Measurements from ENCODE around the gene AFG3L2. TPM values are rescaled to one million over a fixed set of nuclear protein-coding genes. Genes with fewer than 3 reads are reported as not detected.

AFG3L2 gene
- total RNA-seq, 4 donors from 2014 or later = 18.5 to 53.1 (median 33.7) TPM

DNA sequence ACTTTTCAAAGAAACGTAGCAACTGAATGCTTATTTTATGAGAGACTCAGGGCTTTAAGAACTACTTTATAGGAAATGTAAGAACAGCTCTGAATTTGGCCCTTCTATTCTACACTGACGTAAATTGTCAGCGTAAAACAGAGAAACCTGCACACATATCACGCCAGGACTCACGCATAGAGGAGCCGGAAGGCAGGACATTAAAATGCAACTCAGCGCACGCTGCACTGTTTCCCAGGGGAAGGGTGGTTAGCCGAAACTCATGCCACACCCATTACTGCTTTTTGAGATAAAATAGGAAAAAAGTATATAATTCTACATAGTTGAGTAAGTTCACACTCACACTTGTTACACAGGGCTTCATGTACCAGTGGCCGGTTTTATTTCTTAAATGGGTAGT lies 61.5 kb downstream of the AFG3L2 start:
- Histone ChIP-seq H3K4me1 (peaks cover 0 to 10% of the 10 kb centered on the region in 2 donors), H3K4me3 (no peak overlapping the region), H3K36me3 (no peaks in the 10 kb centered on the region), H3K9me3 (peaks cover 0 to 14% of the 10 kb centered on the region in 2 donors), H3K27ac (peak overlapping the region; percentile 47 to 58), H3K27me3 (no peaks in the 10 kb centered on the region)
- intact Hi-C loops (cut with DNase I; ENCODE audit: low total_unique reads) = no loop called here
- no peak for TF ChIP-seq POLR2A (IDR thresholded peaks at IDR 0.05)
- TF ChIP-seq, protein P1, sequence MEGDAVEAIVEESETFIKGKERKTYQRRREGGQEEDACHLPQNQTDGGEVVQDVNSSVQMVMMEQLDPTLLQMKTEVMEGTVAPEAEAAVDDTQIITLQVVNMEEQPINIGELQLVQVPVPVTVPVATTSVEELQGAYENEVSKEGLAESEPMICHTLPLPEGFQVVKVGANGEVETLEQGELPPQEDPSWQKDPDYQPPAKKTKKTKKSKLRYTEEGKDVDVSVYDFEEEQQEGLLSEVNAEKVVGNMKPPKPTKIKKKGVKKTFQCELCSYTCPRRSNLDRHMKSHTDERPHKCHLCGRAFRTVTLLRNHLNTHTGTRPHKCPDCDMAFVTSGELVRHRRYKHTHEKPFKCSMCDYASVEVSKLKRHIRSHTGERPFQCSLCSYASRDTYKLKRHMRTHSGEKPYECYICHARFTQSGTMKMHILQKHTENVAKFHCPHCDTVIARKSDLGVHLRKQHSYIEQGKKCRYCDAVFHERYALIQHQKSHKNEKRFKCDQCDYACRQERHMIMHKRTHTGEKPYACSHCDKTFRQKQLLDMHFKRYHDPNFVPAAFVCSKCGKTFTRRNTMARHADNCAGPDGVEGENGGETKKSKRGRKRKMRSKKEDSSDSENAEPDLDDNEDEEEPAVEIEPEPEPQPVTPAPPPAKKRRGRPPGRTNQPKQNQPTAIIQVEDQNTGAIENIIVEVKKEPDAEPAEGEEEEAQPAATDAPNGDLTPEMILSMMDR (IDR thresholded peaks at IDR 0.05) = no peak
- DNase-seq = no peak

DNA sequence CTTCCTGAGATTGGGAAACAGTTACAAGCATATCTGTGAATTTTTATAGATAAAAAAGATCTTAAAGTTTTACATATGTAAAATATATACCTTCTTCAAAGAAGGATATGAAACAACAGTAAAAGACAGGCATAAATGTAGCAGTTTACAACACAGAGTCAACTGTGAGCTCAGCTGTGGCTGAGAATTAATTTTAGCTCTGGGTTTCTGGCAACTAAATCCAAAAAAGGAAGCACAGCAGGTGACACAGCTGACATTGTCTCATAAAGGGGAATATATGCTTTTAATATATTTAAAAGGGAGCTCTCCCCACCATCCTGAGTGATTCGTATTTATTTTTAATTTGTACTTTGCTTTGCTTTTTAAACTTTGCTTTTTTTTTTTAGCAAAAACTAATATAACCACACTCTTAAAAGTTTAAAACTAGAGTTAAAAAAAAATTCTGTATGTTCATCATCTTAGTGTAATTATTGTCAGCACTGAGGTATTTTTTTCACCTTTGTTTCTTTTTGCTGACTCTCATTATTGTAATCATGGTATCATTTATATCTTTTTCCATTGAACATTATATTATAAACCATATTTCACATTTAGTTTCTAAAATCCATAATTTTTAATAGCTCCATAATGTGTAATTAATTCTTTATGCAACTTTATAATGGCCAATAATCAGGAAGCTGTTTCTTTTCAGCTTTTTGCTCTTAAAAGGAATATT lies 62.3 kb downstream of the AFG3L2 start:
- peaks cover 0 to 14% of the 10 kb centered on the region in 2 donors for H3K9me3 ChIP-seq
- no peak overlapping the region for H3K4me3 ChIP-seq
- TF ChIP-seq POLR2A (IDR thresholded peaks at IDR 0.05) = no peak
- TF ChIP-seq, protein P1 (IDR thresholded peaks at IDR 0.05) = no peak
- peaks cover 0 to 15% of the 10 kb centered on the region in 2 donors for H3K4me1 ChIP-seq
- intact Hi-C loops (cut with DNase I; ENCODE audit: low total_unique reads) = no loop called here
- peak overlapping the region; percentile 47 to 53 for H3K27ac ChIP-seq
- H3K27me3 ChIP-seq = no peaks in the 10 kb centered on the region
- no peaks in the 10 kb centered on the region for H3K36me3 ChIP-seq
- DNase-seq = no peak

DNA sequence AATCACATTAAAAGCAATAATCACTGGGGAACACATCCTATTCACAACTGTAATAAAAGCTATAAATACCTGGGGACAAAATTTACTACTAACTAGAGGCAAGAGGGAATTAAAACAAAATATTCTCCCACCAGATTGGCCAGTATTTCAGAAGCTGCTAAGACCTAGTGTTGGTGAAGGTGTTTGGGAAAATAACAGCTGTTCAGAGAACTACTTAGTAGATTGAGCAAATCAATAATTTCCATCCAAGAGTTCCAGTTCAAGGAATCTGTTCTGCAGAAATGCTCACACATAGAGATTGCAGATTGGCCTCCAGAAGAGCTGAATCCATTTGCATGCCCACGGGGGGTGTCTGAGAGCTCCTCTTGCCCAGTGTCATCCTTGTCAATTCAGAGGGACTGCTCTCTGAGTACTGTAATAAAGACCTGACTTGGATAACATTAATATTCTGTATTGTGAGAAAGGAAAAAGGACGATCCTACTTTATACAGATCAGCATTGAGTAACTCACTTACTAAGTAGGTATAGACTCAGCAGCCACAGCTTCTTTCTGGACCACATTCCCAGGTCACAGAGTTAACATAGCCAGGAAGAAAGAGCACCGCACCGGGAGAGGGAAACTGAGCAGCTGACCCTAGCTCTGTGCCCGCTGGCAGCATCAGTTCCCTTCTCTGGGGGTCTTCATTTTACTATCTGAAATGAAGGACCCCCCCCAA lies 63.3 kb downstream of the AFG3L2 start:
- DNase-seq = no peak
- peak overlapping the region; percentile 22 to 53 for H3K27ac ChIP-seq
- peaks cover 0 to 20% of the 10 kb centered on the region in 2 donors for H3K4me1 ChIP-seq
- no peaks in the 10 kb centered on the region for H3K36me3 ChIP-seq
- peaks cover 0 to 14% of the 10 kb centered on the region in 2 donors for H3K9me3 ChIP-seq
- H3K27me3 ChIP-seq = no peaks in the 10 kb centered on the region
- TF ChIP-seq POLR2A (IDR thresholded peaks at IDR 0.05) = no peak
- TF ChIP-seq, protein P1 (IDR thresholded peaks at IDR 0.05) = no peak
- no peak overlapping the region for H3K4me3 ChIP-seq
- intact Hi-C loops (cut with DNase I; ENCODE audit: low total_unique reads) = no loop called here

DNA sequence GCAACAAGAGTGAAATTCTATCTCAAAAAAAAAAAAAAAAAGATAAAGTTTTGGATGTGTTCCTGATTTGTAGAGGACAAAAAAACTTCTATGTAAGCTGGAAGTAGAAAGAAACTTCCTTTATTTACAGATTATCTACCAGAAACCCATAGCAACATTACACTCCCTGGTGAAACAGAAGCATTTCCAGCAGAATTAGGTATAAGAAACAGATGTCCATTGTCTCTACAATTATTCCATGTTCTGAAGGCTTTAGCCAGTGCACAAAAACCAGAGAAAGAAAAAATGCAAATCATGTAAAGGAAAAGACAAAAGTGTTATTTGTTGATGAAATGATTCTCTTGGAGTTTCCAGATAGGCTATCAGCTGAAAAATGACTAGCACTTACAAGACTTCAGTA lies 64.1 kb downstream of the AFG3L2 start:
- intact Hi-C loops (cut with DNase I; ENCODE audit: low total_unique reads) = no loop called here

More for the DNA sequence above, 64.1 kb downstream of the AFG3L2 start:
- Histone ChIP-seq H3K36me3 (no peaks in the 10 kb centered on the region), H3K9me3 (peaks cover 0 to 14% of the 10 kb centered on the region in 2 donors), H3K27me3 (no peaks in the 10 kb centered on the region), H3K4me1 (peaks cover 0 to 20% of the 10 kb centered on the region in 2 donors), H3K4me3 (no peak overlapping the region), H3K27ac (no peak overlapping the region)
- TF ChIP-seq, protein P1 (IDR thresholded peaks at IDR 0.05) = no peak
- TF ChIP-seq POLR2A (IDR thresholded peaks at IDR 0.05) = no peak
- no peak for DNase-seq
